Activated gamma-delta T cell (primary cell): ENCODE data around the gene NDUFAF3.

Experiments
- DNase-seq: peaks from one replicate; lab custom pipeline; 2025; lab: John Stamatoyannopoulos, UW

The NDUFAF3 gene

DNA sequence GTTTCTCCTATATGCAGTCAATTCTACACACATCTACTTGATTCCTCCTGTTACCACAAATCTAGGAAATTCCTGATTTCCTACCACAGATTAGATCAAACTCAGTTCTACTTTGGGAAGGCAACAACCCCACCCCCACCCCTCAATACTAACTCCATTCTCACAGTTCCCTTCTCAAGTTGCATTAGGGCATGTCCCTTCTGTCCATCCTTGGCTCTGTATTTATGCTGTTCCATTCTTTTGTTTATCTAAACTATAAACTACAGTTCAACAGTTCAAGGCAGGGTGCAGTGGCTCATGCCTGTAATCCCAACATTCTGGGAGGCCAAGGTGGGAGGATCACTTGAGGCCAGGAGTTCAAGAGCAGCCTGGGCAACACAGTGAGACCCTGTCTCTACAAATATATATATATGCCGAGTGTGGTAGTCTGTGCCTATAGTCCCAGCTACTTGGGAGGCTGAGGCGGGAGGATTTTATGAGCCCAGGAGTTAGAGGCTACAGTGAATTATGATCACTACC lies 32.5 kb downstream of the NDUFAF3 start:
- no peak for DNase-seq

DNA sequence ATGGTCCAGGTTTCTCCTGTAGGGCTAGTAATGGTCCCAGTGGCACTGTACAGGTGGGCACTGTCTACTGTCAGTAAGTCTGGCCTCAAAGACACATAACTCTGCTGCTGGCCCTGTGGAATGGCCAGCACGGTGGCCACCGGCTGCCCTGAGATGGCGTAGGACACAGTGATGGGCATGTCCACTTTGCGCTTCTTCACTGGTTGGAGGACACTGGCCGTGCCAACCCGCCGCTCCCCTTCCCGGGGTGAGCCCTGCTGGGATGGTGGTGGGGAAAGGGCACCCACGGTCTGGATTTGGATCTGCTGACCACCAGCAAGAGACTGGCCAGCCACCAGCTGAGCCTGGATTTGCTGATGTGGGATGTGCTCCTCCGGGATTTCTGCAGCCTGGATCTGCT lies 35.3 kb downstream of the NDUFAF3 start:
- no peak for DNase-seq

GRCh38 chr3:49058011-49058410 lies 36.1 kb downstream of the NDUFAF3 start:
- no peak for DNase-seq
